Adrenal gland (tissue), 12 donors: ENCODE data around the gene BTN3A1. TPM values are rescaled to one million over a fixed set of nuclear protein-coding genes. Genes with fewer than 3 reads are reported as not detected.
"Not testable (repeated sequence)": the region's sequence is repeated elsewhere in the genome, so short reads cannot be mapped to it uniquely, and the experiment has no call there.

Experiments
- DNase-seq, 7 donors: peaks; one replicate each; pipeline ENCODE4 v3.0.0-alpha.2; 2019 to 2020
- H3K27ac ChIP-seq, 5 donors: fragments of 200-600 bp; sonication (generic) in 4 of 5; 1 replicate in 3 of 5; 2 replicates in 2 of 5; pipeline versions ENCODE4 v1.5.1 to v1.8.0; 2016 to 2020; ENCODE audit warnings: mild to moderate bottlenecking in 1 of 5
- H3K27me3 ChIP-seq: fragments of 200-600 bp; 2 replicates; pipeline ENCODE4 v1.8.0; 2021
- H3K36me3 ChIP-seq, 2 donors: fragments of 200-600 bp; replicated peaks in 1 of 2; 1 replicate in 1 of 2; 2 replicates in 1 of 2; pipeline versions ENCODE4 v1.5.1 to v1.8.0; 2018 to 2022
- H3K4me1 ChIP-seq, 2 donors: fragments of 200-600 bp; replicated peaks in 1 of 2; 1 replicate in 1 of 2; 2 replicates in 1 of 2; pipeline versions ENCODE4 v1.5.1 to v1.8.0; 2018 to 2021
- H3K4me3 ChIP-seq, 4 donors: fragments of 200-600 bp; sonication (generic) in 3 of 4; one replicate each; pipeline ENCODE4 v1.5.1; 2016 to 2018
- H3K9me3 ChIP-seq, 3 donors: fragments of 200-600 bp; sonication (generic) in 1 of 3; replicated peaks in 1 of 3; 1 replicate in 2 of 3; 2 replicates in 1 of 3; pipeline versions ENCODE4 v1.5.1 to v1.8.0; 2016 to 2021
- POLR2A ChIP-seq, 2 donors: fragments of 450-650 bp; IDR thresholded peaks; one replicate each; pipeline ENCODE4 v1.6.1; 2017; ENCODE audit warnings: antibody characterized with exemption in 2 of 2, mild to moderate bottlenecking in 2 of 2, moderate library complexity in 1 of 2
- WGBS, 4 donors: extraction: QIAGEN DNeasy Blood & Tissue Kit in 2 of 4; methylation state at CpG; one replicate each; pipeline versions ENCODE4 v1.1.5 to v1.1.7; 2013 to 2017; 5-methylcytosine and 5-hydroxymethylcytosine counted together
- intact Hi-C, 2 donors: fragments of 100-400 bp; cut with DNase I; formaldehyde crosslinking; loops; one replicate each; pipeline versions ENCODE4 v1.14.1 to v1.15.0; 2022 to 2023
- polyA plus RNA-seq, 3 donors: library from polyadenylated mRNA; stranded (reverse); fragments of 200-250 nt in 2 of 3; fragments of 350-450 nt in 1 of 3; fragmentation: Illumina TruSeq in 1 of 3; extraction: RNeasy Lipid Tissue Mini Kit (QIAGEN cat#74804) in 1 of 3; gene quantifications; one replicate each; pipeline ENCODE4 v1.2.3, GENCODE V29; 2013 to 2014
- total RNA-seq, 9 donors: library from RNA; depleted of rRNA in 4 of 9; stranded (reverse); fragments of >200 nt in 4 of 9; fragments of 120-200 nt in 1 of 9; fragmentation: NEBNext Ultra II Directional in 1 of 9; extraction: Animal tissue kit (Norgen Biotek cat#: 25700) in 1 of 9; gene quantifications; one replicate each; pipeline versions ENCODE4 v1.1.0 to v1.2.4, GENCODE V29; 2013 to 2023
- TF ChIP-seq, protein P1 (sequence below), 6 experiments: fragments of 450-650 bp in 4 of 6; fragments of 200-600 bp in 2 of 6; sonication (generic) in 1 of 6; IDR thresholded peaks; 1 replicate in 5 of 6; 2 replicates in 1 of 6; pipeline versions ENCODE4 v1.5.1 to v1.8.0; 2016 to 2021; ENCODE audit warnings: antibody characterized with exemption in 6 of 6, mild to moderate bottlenecking in 2 of 6, moderate library complexity in 1 of 6
- donor health status: healthy with polysubstance abuse.
- donor health status: Bipolar disorder and iron deficiency.
- donor health status: DM: yes; HTN: yes; CAD: no.
- donor health status: DM: no; HTN: no; CAD: no.
- donor health status: DM: no; HTN: no; CAD: no.
- donor health status: DM: yes; HTN: yes; CAD: no.

Gene BTN3A1
- total and polyA plus RNA-seq, 12 donors = 17.5 to 56.7 (median 38.3) TPM

DNA sequence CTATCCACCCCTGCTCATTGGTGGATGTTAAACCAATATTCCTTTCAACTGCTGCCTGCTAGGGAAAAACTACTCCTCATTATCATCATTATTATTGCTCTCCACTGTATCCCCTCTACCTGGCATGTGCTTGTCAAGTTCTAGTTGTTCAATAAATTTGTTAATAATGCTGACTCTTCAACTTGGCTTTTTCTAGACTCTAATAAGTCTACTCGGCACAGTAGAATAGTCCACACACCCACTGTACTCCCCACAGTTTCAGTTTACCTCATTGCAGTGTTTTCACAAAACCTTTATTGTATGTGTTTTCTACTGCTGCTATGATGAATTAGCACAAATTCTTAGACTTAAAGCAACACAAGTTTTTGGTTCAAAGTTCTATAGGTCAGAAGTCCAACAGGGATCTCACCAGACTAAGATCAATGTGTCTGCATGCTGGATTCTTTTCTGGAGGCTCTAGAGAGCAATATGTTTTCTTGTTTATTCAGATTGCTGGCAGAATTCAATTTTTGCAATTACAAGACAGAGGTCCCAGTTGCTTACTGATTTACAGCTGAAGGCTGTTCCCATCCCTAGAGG is 13.1 kb downstream of the BTN3A1 start:
- intact Hi-C loops = no loop called here
- no peak overlapping the region for H3K4me3 ChIP-seq
- no peak for TF ChIP-seq POLR2A (IDR thresholded peaks at IDR 0.05)
- TF ChIP-seq, protein P1, sequence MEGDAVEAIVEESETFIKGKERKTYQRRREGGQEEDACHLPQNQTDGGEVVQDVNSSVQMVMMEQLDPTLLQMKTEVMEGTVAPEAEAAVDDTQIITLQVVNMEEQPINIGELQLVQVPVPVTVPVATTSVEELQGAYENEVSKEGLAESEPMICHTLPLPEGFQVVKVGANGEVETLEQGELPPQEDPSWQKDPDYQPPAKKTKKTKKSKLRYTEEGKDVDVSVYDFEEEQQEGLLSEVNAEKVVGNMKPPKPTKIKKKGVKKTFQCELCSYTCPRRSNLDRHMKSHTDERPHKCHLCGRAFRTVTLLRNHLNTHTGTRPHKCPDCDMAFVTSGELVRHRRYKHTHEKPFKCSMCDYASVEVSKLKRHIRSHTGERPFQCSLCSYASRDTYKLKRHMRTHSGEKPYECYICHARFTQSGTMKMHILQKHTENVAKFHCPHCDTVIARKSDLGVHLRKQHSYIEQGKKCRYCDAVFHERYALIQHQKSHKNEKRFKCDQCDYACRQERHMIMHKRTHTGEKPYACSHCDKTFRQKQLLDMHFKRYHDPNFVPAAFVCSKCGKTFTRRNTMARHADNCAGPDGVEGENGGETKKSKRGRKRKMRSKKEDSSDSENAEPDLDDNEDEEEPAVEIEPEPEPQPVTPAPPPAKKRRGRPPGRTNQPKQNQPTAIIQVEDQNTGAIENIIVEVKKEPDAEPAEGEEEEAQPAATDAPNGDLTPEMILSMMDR (IDR thresholded peaks at IDR 0.05) = no peak
- no peaks in the 10 kb centered on the region for H3K27me3 ChIP-seq
- peaks cover 0 to under 1% of the 10 kb centered on the region in 2 donors for H3K4me1 ChIP-seq
- 83 to 100% (median 90%) methylated on average over 1 of the region's 1 CpG for WGBS, 4 donors
- H3K27ac ChIP-seq = no peak overlapping the region
- H3K36me3 ChIP-seq = peaks cover 0 to 14% of the 10 kb centered on the region in 2 donors
- no peak for DNase-seq
- H3K9me3 ChIP-seq = no peaks in the 10 kb centered on the region

DNA sequence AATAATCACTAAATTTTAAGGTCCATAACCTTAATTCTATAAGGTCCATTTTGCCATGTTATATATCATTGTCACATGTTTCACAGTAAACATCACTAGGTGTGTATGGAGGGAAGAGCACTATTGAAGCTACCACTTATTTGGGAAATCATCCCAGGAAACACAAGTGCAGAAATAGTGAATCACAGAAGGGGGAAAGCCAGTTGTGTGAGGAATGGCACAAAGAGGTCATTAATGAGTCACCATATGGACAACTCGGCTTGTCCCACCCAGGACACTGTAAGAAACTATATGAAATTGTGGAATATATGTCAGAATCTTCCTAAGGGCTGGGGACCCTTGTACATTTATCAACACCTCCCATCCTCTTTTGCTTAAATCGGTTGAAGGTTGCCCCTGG is 13.7 kb downstream of the BTN3A1 start:
- TF ChIP-seq, protein P1 (IDR thresholded peaks at IDR 0.05) = no peak
- TF ChIP-seq POLR2A (IDR thresholded peaks at IDR 0.05) = no peak
- H3K36me3 ChIP-seq = peaks cover 0 to 9% of the 10 kb centered on the region in 2 donors
- H3K4me1 ChIP-seq = peaks cover 3 to 7% of the 10 kb centered on the region in 2 donors
- no peak overlapping the region for H3K27ac ChIP-seq
- WGBS, 4 donors = 44 to 73% (median 58%) methylated on average over 2 of the region's 2 CpGs
- no peaks in the 10 kb centered on the region for H3K27me3 ChIP-seq
- no peak for DNase-seq
- H3K4me3 ChIP-seq = no peak overlapping the region
- H3K9me3 ChIP-seq = no peaks in the 10 kb centered on the region
- intact Hi-C loops = no loop called here

DNA sequence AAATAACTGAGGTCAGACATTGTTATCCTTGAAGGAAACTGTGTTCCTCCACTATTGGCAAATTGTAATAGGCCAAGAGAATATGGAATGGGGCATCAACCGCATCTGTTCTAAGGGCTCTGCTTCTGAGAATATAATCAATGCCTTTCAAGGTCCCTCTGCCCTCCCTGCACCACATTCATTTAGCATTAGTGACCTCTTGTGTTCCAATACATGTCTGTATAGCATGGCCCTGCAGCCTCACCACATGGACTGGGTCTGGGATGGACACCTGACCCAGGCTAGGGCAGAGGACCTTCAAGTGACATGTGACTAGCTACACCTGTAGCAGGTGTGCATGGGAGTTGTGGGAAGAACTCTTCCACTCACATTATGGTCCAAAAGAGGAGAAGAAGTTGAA is 14.2 kb downstream of the BTN3A1 start:
- 60 to 93% (median 76%) methylated on average over 1 of the region's 1 CpG for WGBS, 4 donors
- Histone ChIP-seq H3K36me3 (peaks cover 0 to 5% of the 10 kb centered on the region in 2 donors), H3K9me3 (no peaks in the 10 kb centered on the region), H3K27ac (no peak overlapping the region), H3K27me3 (no peaks in the 10 kb centered on the region), H3K4me3 (no peak overlapping the region), H3K4me1 (peaks cover 5 to 9% of the 10 kb centered on the region in 2 donors)
- no peak for DNase-seq
- intact Hi-C loops = no loop called here
- TF ChIP-seq, protein P1 (IDR thresholded peaks at IDR 0.05) = no peak
- TF ChIP-seq POLR2A (IDR thresholded peaks at IDR 0.05) = no peak

DNA sequence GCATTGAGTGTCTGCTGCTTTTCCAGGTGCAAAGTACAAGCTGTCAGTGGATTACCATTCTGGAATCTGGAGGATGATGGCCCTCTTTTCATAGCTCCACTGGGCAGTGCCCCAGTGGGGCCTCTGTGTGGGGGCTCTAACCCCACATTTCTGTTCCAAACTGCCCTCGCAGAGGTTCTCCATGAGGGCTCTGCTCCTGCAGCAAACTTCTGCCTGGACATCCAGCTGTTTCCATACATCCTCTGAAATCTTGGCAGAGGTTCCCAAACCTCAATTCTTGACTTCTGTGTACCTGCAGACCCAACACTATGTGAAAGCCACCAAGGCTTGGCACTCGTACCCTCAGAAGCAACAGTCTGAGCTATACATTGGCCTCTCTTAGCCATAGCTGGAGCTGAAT is 16.0 kb downstream of the BTN3A1 start:
- intact Hi-C loops = not testable (repeated sequence)

DNA sequence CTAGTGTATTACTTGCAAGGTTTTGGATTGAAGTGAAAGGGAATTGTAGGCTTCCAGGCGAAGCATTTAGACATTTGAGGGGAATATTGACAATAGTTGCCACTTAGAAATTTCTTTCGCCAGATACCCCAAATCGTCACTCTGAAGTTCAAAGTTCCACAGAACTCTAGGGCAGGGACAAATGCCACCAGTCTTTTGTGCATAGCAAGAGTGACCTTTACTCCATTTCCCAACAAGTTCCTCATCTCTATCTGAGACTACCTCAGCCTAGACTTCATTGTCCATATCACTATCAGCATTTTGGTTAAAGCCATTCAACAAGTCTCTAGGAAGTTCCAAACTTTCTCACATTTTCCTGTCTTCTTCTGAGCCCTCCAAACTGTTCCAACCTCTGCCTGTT is 16.7 kb downstream of the BTN3A1 start:
- 90 to 98% (median 95%) methylated on average over 3 of the region's 3 CpGs for WGBS, 4 donors
- peaks cover 16 to 18% of the 10 kb centered on the region in 2 donors for H3K4me1 ChIP-seq
- H3K4me3 ChIP-seq = not testable (repeated sequence)

More for the DNA sequence above, 16.0 kb downstream of the BTN3A1 start:
- H3K4me3 ChIP-seq, DNase-seq, H3K27ac ChIP-seq, H3K9me3 ChIP-seq, H3K27me3 ChIP-seq, H3K36me3 ChIP-seq: not testable (repeated sequence)
- H3K4me1 ChIP-seq = peaks cover 16 to 18% of the 10 kb centered on the region in 2 donors
- WGBS, 4 donors = 71 to 100% (median 99%) methylated on average over 1 to 2 of the region's 2 CpGs

More for the DNA sequence above, 16.7 kb downstream of the BTN3A1 start:
- intact Hi-C loops, H3K27ac ChIP-seq, H3K27me3 ChIP-seq, DNase-seq, H3K36me3 ChIP-seq, H3K9me3 ChIP-seq: not testable (repeated sequence)
